ENCODE measurements around the gene KCNQ1OT1.

DNA sequence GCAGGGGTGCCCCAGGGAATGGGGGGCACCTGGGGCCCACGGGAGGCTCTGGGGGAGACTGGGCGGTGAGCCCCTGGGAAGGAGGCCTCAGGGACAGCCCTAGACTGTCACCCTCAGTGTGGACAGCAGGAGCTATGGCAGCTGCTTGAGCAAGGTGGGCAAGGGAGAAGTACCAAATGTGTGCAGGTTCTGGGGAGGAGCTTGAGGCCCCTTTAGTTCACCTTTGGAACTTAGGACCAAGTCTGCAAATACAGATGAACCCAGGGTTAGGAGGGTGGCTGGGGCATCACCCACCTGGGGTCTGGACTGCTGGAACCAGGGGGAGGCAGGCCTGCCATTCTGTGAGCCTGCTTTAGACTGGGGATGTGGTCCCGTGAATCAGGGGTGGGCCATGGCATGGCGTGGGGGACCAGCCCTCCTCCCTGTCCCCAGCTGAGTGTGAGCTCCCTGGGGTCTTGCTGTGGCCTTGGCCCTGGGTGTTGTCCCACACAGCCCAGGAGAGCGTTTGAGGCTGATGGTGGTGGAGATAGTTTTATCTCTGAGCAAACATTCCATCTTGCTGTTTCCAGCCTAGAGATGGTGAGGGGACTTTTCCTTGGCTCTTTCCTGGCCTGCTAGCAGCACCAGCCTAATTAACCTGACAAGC, 132.6 kb downstream of the KCNQ1OT1 start:
- no peak for TF ChIP-seq POLR2A (IDR thresholded peaks at IDR 0.05; ENCODE audit: low read length)
- TF ChIP-seq GATA1 (IDR thresholded peaks at IDR 0.05; ENCODE audit: low read depth, low read length): no peak

Measured in erythroblast (primary cell).